Suprapubic skin (tissue), 4 donors: ENCODE measurements around the gene MED22.

ENCODE experiments used
- CTCF ChIP-seq, 2 donors: fragments of 200-600 bp in 1 of 2; fragments of 450-650 bp in 1 of 2; sonication (generic) in 1 of 2; IDR thresholded peaks; one replicate each; pipeline ENCODE4 v1.5.1; 2016 to 2019; ENCODE audit warnings: antibody characterized with exemption in 2 of 2, mild to moderate bottlenecking in 1 of 2, moderate library complexity in 1 of 2
- EP300 ChIP-seq: sonication (generic); formaldehyde crosslinking; IDR thresholded peaks from one replicate; pipeline ENCODE4 v1.6.1; 2017; ENCODE audit warnings: antibody characterized with exemption
- POLR2A ChIP-seq, 2 donors: fragments of 450-650 bp; IDR thresholded peaks; one replicate each; pipeline ENCODE4 v1.6.1; 2017; ENCODE audit warnings: antibody characterized with exemption in 2 of 2, mild to moderate bottlenecking in 2 of 2, moderate library complexity in 2 of 2
- POLR2AphosphoS5 ChIP-seq, 3 donors: sonication (generic); formaldehyde crosslinking; IDR thresholded peaks; one replicate each; pipeline ENCODE4 v1.6.1; 2017; ENCODE audit warnings: antibody characterized with exemption in 3 of 3

GRCh38 chr9:133359399-133360175, 11.7 kb upstream of the MED22 start:
- TF ChIP-seq POLR2AphosphoS5 (IDR thresholded peaks at IDR 0.05), result no peak
- no peak for TF ChIP-seq CTCF (IDR thresholded peaks at IDR 0.05)
- TF ChIP-seq EP300, result no peak
- TF ChIP-seq POLR2A (IDR thresholded peaks at IDR 0.05), result no peak
